ENCODE results near the gene DDX55.

Gene DDX55

DNA sequence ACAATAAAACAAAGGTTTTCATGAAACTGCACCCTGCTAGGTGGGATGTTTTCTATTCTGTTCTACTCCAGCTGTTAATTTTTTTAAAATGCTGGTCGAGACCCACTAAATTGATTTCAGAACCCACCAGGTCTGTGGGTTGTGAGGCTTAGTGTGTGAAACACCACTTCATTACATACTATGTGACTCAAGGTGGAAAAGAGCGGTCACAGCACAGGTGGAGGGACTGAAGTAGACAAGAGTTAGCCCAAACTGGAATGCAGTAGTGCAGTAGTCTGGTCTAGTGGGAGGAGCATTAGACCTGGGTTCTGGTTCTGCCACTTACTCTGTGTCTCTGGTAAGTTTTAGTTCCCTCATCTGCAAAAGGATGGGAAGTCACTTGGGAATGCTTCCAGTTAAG is 12.2 kb downstream of the DDX55 start:
- no peak for DNase-seq

- no peak for DNase-seq
Measured at GRCh38 chr12:123614531-123614930, 12.6 kb downstream of the DDX55 start.

- DNase-seq = no peak
Measured at GRCh38 chr12:123617144-123617543, 15.2 kb downstream of the DDX55 start.

DNA sequence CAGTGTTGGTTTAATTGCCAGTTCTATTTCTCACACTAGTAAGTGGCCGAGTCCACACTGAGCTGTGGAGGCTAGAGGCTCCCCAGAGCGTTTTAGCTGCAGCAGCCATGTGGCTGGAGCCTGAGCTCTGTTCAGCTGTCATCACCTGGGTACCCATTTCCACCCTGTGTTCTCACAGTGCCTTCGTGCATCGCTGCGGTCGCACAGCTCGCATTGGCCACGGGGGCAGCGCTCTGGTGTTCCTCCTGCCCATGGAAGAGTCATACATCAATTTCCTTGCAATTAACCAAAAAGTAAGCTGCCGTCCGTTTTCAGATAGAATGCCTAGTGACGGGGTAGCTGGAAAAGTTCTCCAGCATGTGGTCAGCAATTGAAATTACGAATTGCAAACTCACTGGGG is 15.7 kb downstream of the DDX55 start:
- DNase-seq = no peak

DNA sequence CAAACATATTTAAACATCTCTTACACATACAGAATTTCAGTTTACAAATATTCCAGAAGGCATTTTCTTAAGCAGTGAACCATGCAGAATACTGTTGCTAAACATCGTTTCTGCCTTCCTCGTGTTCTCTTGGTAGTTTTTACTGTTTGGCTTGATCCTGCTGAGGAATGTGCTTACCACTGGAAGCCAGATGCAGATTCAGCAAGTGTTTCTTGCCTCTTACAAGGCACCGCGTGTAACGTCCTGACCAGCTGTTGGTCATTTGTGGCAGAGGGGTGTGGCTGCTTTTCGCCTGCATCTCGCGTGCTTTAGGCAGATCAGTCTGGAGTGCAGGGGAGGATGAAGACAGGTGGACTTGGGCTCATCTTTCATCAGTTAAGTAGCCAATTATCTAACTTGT is 19.2 kb downstream of the DDX55 start:
- no peak for DNase-seq

GRCh38 chr12:123621619-123622530 is 20.0 kb downstream of the DDX55 start:
- DNase-seq = no peak

DNA sequence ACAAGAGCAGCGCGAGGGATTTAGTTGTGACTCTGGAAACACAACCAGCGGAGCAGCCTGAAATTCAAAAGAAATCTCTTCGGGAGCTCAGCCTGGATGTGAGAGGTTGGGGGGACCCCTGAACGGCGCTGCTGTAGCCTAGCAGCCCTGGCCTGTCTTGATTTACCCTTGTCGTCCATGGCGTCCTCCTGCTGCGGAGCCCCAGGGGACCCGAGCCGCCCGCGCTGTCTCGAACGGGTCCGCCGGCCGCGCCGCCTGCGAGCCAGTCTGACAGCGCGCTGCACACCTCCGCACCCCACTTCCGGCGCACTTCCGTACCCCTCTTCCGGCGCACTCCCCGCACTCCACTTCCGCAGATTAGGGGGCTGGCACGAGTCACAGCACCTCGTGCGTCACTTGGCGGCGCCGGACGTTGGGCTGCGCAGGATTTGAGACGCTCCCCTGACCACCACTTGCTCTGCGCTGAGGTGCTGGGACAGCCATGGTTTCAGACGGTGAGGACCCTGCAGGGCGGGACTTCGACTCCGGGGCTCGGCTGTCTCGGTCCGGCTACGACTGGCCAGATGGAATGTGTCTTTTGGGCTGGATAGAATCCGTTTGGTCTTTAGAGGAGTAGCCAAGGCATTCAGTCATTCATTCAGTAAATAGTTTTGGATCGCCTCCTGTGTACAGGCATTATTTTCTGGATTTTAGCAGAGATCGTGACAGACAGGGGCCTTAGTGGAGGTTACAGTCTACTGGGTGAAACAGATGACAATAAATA is 31.7 kb downstream of the DDX55 start, which contains the start of the genes EIF2B1 and GTF2H3:
EIF2B1 (minus strand) TSS at position 308 of the 763 bp plus-strand sequence; CDS start at position 179, 129 bp downstream.
GTF2H3 (plus strand) TSS at position 451 of the 763 bp plus-strand sequence; CDS start at position 482, 31 bp downstream.
- DNase-seq = peak; percentile 96

DNA sequence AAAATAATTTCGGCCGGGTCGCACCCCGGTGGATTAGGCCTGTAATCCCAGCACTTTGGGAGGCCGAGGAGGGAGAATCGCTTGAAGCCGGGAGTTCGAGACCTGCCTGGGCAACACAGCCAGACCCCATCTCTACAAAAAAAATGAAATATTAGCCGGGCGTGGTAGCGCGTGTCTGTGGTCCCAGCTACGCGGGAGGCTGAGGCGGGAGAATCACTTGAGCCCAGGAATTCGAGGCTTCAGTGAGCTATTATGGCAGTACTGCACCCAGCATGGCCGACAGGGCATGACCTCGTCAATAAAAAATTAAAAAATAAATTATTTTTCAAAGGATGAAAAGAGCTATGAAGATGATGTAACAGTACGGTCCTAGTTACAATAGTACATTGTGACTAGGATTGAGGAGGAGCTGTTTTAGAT is 32.3 kb downstream of the DDX55 start:
- no peak for DNase-seq

DNA sequence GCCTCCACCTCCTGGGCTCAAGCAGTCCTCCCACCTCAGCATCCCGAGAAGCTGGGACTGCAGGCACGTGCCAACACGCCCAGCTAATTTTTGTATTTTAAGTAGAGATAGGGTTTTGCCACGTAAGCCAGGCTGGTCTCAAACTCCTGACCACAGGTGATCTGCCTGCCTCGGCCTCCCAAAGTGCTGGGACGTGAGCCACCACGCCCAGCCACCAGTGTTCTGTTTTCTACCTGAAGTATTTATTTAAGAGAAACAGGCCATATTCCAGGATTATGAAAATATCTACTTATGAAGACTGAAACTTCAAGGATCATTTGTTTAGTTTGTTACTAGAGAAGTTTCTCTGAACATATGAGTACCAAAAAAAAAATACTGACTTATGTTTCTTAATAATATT is 42.0 kb downstream of the DDX55 start:
- no peak for DNase-seq

GRCh38 chr12:123645380-123645779 is 43.5 kb downstream of the DDX55 start:
- DNase-seq = no peak

- DNase-seq = no peak
Measured at GRCh38 chr12:123645878-123646277, 44.0 kb downstream of the DDX55 start.

GRCh38 chr12:123648401-123648800 is 46.5 kb downstream of the DDX55 start:
- DNase-seq = no peak

GRCh38 chr12:123654129-123654701 is 52.3 kb downstream of the DDX55 start:
- DNase-seq = no peak

DNA sequence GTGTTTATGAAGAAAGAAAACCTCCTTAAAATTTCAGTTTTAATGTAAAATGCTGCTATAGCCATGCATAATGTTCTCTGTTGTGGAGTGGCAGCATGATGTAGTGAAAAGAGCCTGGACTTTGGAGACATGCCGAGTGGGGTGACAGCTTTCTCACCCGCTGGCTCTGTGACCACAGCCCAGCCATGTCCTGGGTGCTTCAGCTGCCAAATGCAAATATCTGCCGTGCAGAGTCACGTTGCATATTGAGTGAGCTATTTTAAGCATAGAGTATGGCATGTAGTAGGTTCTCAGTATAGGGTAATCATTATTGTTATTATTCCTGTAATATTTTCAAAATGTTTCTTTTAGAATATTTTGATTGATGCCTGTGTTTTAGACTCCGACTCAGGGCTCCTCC is 53.5 kb downstream of the DDX55 start:
- no peak for DNase-seq

- DNase-seq = no peak
Measured at GRCh38 chr12:123656392-123656791, 54.5 kb downstream of the DDX55 start.

GRCh38 chr12:123657211-123657610 is 55.3 kb downstream of the DDX55 start:
- DNase-seq = no peak

DNA sequence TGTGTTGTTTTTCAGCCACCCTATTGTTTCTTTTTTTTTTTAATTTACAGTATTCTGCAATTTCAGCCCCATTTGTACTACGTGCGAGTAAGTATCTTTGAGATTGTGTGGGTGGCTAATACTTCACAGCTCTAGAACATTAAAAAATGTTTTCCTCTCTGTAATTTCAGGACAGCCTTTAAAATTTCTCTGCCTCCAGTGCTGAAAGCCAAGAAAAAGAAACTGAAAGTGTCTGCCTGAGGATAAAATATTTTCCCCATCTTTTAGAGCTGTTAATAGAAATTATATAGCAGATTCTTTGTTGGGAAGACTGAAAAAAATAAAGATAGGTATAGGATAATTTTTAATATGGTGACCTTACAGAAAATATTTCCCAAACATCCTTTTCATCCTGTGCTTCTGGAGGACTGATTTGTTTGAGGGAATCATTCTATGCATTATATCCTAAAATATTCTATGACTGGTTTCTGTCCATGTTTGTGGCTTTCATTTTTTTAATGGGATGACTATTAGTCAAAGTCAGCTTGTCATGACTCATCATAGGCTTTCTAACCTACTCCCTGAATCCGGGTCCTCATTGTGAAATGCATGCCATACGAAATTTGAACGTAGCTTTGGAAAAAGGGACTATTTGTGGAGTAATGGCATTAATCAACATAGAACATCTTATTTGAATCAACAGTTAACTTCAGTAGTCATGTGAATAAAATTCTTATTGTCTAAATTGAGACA is 58.3 kb downstream of the DDX55 start:
- no peak for DNase-seq

- DNase-seq = no peak
Measured at GRCh38 chr12:123667771-123668170, 65.9 kb downstream of the DDX55 start.

All from CD4-positive, alpha-beta T cell treated with Interleukin-1 beta for 1 hour (primary cell).